ENCODE data around the gene CSAD.

GRCh38 chr12:53217931-53218307 lies 37.2 kb upstream of the CSAD start:
- TF ChIP-seq CTCF (conservative IDR thresholded peaks at IDR 0.05): no peak
- no peak for TF ChIP-seq EZH2 (IDR thresholded peaks at IDR 0.05; ENCODE audit: low read depth)
